Neural progenitor cell (in vitro differentiated cells): Measurements from ENCODE around the gene EDC3.

Experiments used
- CTCF ChIP-seq: fragments of 200-600 bp; sonication (generic); IDR thresholded peaks from 2 replicates; pipeline ENCODE4 v1.5.1; 2017; ENCODE audit warnings: antibody characterized with exemption, mild to moderate bottlenecking
- EZH2 ChIP-seq: fragments of 200-600 bp; sonication (generic); IDR thresholded peaks from 2 replicates; pipeline ENCODE4 v1.6.1; 2017; ENCODE audit warnings: antibody characterized with exemption, mild to moderate bottlenecking, moderate library complexity

GRCh38 chr15:74667975-74668374 lies 27.8 kb downstream of the EDC3 start:
- TF ChIP-seq CTCF (no peak), EZH2 (no peak)
